Daoy (cell line): ENCODE data around the gene SLC39A7. TPM values are rescaled to one million over a fixed set of nuclear protein-coding genes. Genes with fewer than 3 reads are reported as not detected.

Experiments used
- DNase-seq: peaks from one replicate; pipeline ENCODE4 v3.0.0-alpha.2; 2015; ENCODE audit warnings: low read depth
- total RNA-seq: library from RNA; depleted of rRNA; stranded (reverse); fragments of >200 nt; shearing (Covaris generic); gene quantifications from 2 replicates; pipeline ENCODE4 v1.2.3, GENCODE V29; 2014

The SLC39A7 gene
- total RNA-seq, 1 experiment from 2014 or later = 121 TPM

DNA sequence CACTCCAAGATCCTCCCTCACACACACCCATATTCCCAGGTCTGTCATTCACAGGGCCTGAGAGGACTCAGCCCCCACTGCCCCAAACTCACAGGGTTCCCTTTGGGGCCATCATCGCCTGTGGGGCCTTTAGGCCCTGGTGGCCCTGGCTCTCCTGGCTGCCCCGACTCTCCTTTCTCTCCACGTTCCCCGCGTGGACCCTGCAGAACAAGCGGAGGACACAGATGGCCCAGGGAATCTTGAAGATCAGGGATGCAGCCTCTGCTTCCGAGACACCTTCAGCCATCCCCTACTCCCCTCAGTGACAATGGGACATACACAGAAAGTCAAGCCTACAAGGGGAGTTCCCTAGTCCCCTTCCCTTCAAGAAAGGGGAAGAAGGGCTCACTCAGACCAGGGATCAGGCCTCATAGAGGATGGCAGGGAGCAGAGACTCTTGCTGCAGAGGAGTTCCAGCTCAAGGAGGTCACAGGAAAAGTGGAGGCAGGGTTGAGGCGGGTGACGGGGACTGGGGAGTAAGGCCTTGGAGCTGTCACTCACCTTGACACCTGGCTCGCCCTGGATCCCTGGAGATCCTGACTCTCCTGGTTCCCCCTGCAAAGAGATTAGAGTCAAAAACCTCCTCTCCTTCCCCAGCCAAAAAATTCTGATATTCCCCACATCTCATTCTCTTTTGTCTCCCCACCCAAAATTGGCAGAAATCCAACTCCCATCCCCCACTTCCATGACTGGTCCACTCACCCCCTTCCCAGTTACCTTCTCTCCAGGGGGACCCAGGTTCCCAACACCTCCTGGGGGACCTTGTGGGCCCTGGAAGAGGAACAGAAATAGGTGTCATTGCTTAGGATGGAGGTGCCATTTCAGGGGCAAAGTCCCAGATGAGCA, 31.1 kb upstream of the SLC39A7 start:
- no peak for DNase-seq

DNA sequence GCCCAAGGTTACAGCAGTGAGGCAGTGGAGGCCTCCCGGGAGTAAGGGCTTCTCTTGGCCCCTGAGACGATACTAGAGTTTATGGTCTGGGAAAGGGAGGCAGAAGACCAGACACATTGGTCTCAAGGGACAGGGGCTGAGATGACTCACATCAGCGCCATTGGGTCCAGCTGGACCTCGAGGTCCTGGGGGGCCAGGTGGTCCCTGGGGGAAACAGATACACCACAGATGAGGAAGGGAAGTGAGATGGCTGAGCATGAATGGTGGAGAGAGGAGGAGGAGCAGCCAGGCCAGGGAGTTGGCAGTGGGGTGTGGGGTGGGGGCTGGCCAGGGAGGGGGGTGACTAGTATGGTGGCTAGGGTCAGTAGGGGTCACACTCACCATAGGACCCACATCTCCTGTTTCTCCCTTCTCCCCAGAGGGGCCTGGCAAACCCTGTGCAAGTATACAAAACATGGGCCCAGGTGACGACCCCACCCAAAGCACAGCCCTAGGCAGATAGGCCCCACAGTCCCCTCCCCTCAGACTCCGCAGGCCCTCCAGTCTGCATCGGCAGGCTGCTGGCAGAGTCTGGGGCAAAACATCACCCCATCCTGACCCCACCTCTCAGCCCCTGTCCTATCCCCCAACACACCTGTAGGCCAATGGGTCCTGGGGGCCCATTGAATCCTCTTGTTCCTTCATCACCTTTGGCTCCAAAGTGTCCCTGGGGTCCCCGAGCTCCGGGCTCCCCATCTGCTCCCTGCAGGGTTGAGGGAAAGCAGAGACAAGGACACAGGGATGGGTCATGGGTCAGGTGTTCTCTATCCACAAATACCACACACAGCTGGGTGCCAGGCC, 30.3 kb upstream of the SLC39A7 start:
- DNase-seq = no peak

DNA sequence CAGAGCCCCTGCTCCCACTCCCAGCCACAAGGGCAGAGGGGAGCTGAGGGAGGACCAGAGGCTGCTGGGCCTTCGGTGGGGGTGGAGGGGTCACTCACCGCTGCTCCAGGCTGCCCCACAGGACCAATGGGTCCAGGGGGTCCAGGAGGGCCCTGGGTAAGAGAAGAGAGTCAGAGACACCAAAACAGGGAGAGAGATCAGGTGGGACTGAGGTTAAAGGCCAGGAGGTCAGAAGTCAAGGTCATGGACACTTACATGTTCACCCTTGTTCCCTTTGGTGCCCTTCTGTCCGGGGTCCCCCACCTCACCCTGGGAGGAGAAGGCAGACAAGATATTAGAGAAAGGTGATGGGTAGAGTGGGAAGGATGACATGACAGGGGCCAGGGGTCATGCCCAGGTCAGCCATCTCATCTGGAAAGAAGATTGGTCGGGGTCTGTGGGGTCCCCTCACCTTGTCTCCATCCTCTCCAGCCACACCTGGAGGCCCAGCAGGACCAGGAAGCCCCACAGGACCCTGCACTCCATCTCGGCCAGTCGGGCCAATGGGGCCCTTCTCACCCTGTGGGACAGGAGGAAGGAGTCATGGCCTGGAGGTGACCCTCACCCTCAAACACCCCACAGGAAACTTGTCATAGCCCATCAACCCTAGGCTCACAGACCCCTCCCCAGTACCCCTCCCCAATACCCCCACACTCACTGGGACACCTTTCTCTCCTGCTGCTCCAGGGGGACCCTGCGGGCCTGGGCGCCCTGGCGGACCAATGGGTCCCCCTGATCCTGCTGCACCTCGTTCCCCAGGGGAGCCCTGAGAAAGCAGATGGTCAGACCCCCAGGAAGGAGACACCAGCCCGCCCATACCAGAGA, 29.4 kb upstream of the SLC39A7 start:
- DNase-seq = no peak

DNA sequence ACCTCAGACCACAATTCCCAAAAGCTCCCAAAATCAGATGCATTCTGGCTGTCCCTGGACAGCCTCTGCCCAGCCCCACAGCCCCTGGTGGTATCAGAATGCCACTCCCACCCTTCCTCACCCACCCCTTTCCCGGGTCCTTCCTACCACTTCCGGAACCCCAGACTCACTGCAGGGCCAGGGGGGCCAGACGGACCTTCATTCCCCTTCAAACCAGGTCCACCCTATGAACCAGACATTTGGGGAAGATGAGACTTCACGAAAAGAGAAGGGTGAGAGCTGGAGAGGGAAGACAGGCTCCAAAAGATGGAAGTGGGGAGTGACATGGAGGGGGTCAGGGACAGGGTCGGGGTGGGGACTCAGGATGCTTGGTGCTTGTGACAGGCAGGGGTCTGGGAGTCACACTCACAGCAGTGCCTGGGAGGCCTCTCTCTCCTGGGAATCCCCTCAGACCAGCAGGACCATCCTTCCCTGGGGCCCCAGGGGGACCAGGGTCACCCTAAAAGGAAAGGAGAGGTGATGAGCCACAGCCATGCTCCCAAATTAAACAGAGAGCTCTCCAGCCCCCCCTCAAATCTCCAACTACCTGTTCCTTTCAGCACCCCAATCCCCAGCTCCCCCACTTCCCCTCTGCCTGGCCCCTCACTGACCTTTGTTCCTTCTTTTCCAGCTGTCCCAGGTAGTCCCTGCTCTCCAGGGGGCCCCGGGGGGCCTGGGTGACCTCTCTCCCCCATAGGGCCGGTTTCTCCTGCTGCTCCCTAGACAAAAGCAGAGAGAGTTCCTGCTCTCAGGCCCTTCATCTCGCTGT, 28.6 kb upstream of the SLC39A7 start:
- DNase-seq = no peak

DNA sequence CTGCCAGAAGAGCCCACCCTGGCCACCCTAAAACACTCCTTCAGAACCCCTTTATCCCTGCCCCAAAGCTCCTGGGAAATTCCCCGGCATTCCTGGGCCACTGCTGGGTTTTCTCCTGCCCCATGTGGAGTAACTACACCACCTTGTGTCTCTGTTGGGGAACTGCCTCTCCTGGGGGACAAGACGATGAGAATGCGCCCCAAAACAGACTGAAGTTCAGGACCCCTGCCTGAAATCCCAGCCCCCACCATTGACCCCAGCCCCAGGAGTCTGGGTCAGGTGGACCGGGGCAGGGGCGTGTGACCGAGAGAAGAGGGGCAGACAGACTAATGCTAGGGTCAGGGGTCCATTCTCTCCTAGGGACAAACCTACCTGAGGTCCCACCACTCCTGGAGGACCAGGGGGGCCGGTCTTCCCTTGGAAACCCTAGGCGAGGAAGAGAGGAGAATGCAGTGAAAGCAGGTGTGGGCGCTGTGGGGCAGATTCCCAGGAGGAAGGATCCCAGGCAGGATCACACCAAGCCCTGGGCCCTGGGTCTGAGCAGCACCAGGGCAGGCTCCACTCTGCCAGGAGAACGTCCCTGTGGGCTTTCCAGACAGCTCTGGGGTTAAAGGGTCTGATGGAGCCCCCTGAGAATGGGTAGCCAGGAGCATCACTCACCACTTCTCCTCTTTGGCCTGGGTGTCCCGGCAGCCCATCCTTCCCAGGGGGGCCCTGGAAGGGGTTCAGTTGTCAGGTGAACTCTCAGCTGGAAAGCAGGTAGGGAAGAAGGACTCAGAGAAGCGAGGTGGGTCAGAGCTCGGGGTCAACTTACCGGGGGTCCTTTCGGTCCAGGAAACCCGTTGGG, 27.8 kb upstream of the SLC39A7 start:
- peak; percentile 68 for DNase-seq

DNA sequence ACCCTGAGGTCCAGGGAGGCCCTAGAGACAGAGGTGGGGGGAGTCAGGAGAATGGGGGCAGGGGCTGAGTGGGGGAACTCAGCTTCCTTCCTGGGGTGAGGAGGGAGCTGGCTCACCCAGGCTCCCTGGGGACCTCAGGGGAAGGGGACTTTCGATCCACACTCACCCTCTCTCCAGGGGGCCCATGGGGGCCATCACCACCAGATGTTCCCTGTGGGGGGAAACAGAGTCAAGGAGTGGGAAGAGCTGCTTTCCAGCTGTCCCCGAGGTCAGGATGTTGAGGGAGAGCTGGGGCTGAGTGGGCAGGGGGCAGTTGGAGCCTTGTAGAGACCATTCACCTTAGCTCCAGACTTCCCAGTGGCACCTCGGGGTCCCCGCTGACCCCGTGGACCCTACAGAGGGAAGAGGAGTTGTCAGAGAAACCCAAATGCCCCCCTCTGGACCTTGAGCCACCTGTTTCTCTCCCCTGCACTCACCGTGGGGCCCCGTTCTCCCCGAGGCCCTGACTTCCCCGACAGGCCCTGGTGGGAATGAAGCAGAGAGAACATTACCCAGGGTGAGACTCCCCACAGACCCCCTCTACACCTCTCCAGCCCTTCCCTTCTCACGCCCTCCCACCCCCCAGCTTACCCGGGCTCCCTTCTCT, 27.0 kb upstream of the SLC39A7 start:
- DNase-seq = no peak

DNA sequence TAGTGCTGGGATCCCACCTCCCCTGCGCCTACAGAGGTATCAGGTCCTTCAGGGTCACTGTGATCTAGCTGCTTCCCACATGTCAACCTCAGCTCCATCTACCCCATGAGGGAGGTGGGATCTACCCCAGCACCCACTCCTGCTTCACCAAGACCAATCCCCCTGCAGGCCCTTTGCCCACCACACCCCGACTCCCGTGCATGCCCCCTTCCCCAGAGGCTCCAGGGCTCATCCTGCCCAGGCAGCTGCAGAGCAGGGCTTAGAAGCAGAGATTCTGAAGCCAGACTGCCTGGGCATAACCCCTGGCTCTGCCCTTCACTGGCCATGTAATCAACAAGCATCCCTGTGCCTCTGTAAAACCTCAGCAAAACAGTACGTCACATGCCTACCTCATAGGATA, 25.9 kb upstream of the SLC39A7 start:
- no peak for DNase-seq

DNA sequence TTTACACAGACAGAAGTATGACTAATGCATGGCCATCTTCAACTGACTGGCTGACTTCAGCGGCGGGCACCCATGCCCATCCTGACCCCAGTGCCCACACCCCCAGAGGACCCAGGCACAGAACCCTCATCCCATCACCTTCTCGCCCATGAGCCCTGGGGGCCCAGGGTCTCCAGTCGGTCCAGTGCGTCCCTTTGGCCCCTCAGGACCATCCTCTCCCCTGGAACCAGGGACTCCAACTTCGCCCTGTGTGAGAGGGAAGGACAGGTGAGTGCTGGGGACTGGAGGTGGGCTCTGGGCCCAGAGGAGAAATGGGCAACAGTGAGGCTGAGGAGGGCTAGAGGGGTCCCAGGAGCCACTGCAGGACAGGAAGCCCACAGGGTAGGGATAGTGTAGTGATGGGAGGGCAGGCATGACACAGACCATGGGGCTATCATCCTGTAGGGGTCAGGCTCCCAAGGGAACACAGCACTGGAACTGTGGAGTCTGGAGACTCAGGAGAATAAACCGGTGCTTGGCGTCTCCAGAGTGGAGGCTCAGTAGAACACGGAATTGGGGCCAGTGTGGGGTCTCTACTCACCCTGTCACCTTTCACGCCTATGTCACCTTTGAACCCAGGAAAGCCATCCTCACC, 25.1 kb upstream of the SLC39A7 start:
- DNase-seq = no peak

DNA sequence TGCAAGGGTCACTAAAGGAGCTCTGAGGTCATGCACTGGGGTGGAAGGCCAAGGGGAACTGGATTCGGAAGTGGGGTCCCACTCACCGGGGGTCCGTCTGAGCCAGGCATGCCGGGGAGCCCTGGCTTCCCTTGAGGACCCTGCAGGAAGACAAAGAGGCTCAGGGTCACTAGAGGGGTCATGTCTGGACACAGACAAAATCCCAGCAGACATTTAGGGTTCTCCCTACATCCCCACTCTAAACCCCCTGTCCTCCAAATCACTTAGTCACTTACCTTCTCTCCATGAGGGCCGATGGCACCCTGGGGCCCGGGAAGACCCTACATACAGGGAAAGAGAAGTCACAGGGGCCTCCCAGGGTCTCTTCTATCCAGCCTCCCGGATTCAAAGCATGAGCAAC, 23.8 kb upstream of the SLC39A7 start:
- no peak for DNase-seq

DNA sequence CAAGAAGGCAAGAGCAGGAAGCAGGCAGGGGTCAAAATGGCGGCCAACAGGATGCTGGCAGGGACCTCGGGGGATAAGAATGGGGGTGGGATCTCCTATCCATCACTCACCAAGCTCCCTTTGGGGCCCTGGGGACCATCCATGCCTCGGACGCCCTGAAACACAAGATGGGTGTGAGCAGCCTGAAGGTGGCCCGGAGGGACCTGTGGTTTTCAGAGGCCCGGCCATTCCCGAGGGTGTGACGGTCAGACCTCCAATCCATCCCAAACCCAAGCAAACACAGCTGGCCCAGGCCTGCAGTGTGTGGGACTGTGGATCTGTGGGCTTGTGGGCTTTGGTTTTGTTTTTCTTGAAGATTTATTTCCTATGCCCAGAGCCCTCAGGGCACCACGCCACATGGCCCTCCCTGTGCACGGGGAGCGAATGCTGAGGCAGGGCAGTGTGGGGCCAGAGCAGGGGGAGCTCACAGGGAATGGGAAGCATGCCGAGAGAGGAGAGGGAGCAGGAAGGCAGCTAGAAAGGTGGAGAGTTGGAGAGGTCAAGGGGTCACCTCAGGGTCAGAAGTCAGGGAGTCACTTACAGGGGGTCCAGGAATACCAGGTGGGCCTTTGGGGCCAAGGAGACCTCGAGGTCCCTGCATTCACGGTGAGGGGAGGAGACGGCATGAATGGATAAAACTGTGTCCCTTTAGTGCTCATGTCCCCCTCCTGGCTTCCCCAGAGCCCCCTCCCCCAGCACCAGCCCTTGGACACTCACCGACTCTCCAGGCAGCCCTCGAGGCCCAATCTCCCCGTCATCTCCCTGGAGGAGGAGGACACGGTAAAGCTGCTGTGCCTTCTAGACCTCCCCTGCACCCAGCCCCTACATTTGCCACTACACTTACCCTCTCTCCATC, 22.9 kb upstream of the SLC39A7 start:
- DNase-seq = no peak

DNA sequence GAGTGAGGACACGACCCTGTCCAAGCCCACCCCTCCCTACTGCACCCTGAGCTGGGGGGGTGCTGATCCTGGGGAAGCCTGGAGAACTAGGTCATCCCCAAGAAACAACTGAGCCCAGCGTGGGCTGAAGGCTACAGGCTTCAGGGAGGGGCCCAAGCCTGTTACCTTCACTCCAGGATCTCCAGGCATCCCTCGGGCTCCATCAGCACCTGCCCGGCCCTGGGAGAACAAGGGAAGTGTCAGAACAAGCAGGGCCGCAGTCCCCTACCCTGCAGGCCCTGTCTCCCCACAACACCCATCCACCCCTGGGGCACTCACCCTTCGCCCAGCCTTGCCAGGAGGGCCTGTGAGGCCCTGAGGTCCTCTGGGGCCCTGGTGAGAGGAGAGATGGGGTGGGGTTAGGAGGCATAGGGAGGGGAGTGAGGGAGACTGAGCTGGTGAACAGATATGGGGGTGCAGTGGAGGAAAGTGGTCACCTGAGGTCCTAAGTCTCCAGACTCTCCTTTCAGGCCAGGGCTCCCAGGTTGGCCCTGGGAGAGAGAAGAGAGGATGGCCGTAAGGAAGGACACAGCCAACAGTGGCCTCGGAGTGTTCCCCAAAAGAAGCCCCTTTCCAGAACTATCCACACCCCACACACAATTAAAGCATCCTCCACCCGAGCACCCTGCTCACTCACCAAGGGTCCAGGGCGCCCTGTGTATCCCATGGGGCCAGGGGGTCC, 21.8 kb upstream of the SLC39A7 start:
- DNase-seq = no peak

DNA sequence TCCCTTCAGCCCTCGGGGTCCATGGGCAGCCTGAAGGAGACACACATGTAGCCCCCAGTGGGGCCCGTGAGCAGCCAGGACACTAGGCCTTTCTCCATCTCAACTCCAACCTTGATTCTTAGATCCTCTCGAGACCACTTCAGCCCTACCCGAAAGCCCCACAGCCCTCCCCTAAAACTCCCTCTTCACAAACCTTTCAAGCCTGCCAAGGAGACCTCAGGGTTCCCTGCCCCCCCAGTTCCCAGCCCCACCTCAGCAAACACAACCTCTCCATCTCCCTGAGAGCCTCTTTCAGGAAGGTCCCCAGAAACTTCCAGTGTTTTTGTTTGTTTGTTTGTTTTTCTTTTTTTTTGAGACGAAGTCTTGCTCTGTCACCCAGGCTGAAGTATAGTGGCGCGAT, 19.5 kb upstream of the SLC39A7 start:
- no peak for DNase-seq

DNA sequence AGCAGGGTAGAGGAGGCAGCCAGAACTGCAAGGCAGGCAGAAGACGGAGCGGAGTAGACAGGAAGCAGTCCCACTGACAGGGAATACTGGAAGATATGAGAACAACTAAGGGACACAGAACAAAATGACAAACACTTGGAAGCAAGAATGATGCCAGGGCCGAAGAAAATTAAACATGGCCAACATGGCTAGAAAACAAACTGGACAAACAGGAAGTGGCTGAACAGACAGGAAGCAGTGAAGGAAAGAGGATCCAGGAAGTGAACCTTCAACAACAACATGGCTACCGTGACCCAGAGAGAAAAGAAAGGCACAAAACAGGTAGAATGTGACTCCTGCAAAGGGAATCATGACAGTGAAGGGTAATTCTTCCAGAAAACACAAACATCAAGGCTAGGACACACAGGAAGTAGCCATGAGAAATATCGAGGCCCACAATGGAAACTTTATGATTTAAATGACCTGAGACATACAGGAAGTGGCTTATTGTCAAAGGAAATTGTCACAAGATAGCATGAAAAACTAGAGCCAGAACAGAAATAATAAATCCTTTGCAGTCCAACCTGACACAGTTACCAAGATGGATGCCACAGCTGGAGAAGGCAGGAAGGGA, 17.5 kb upstream of the SLC39A7 start:
- no peak for DNase-seq

DNA sequence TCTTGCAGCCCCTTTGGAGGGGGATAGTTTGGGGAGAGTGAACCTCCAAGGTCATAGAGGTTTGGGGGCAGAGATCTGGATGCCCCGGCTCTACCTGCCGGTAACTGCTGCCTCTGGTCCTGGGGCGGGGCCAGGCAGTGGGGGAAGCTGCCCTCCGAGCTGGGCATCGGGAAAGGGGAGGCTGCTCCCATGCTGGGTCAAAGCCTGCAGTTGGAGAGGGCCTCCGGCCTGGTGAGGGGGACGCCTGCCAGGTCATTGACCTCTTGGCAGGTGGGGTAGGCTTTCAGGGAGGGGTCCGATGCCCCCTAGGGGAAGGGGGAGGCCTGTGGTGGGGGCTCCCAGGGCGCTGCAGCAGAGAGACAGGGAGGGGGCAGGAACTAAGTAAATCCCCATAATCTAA, 15.5 kb upstream of the SLC39A7 start:
- DNase-seq = no peak

DNA sequence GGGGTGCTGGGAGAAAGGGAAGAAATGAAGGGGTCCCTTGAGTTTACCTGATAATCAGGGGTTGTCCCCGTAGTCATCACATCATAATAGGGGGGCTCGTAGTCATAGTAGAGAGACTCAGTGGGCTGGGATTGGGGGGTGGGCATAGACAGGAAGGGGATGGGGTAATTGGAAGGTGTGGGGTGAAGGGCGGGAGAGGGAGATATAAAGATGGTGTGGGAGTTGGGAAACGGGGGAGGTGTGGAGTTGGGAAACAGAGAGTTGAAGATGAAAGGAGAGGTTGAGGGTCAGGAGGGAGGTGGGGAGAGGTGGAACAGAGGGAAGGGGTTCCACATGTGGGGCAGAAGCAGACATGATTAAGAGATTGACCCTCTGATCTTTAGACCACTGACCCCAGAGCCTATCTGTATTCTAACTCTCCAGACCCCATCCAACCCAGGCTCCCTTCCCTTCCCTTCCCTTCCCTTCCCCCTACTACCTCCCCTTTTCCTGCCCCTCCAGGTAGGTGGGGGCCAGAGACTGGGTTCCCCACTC, 14.9 kb upstream of the SLC39A7 start:
- DNase-seq = no peak

DNA sequence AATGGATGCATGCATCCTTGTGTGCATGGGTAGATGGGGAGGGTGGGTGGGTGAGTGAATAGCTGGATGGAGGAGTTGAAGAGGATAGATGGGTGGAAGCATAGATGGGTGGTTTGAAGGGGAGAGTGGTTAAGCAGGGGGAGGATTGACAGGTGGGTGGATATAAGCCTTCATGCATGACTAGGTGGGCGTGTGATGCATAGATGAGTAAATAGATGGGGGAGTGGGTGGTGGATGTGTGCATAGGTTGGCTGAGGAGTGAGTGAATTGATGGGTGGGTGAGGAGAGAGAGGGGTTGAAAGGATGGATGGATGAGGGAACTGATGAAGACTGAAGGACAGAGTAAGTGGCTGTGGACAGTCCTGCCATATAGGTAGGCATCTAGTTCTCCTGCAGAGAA, 12.9 kb upstream of the SLC39A7 start:
- DNase-seq = no peak

DNA sequence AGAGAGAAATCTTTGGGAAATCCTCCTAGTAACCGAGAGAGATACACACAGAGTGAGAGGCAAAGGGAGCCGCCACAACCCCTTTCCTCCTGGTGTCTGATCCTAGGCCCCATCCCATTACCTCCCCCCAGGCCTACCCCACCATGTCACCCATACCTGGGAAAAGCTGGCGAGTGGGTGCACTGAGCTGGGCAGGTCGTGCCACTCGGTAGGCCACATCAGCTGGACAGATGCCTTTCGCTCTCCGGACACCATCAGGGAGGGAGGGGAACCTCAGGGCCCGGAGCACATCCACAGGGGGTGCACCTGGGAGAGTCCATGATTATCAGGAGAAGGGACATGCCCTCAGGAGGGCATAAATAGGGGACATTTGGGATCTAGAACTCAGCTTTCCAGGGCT, 11.5 kb upstream of the SLC39A7 start:
- no peak for DNase-seq
